Spleen (tissue), 11 donors: ENCODE data around the gene KLC3. TPM values are rescaled to one million over a fixed set of nuclear protein-coding genes. Genes with fewer than 3 reads are reported as not detected.

Source experiments
- DNase-seq: peaks from one replicate; pipeline ENCODE4 v3.0.0-alpha.2; 2020
- H3K27ac ChIP-seq, 8 donors: fragments of 200-600 bp; sonication (generic) in 7 of 8; 1 replicate in 4 of 8; 2 replicates in 4 of 8; pipeline versions ENCODE4 v1.5.0 to v1.8.0; 2016 to 2021; ENCODE audit warnings: inconsistent platforms in 4 of 8, mild to moderate bottlenecking in 4 of 8, moderate library complexity in 1 of 8
- H3K27me3 ChIP-seq, 7 donors: fragments of 200-600 bp; sonication (generic) in 6 of 7; replicated peaks in 1 of 7; 1 replicate in 4 of 7; 2 replicates in 3 of 7; pipeline versions ENCODE4 v1.5.0 to v1.8.0; 2016 to 2021; ENCODE audit warnings: inconsistent platforms in 3 of 7, mild to moderate bottlenecking in 1 of 7
- H3K36me3 ChIP-seq, 6 donors: fragments of 200-600 bp; sonication (generic) in 5 of 6; 1 replicate in 4 of 6; 2 replicates in 2 of 6; pipeline versions ENCODE4 v1.5.0 to v1.8.0; 2016 to 2021; ENCODE audit warnings: inconsistent platforms in 2 of 6
- H3K4me1 ChIP-seq, 6 donors: fragments of 200-600 bp; sonication (generic) in 5 of 6; 1 replicate in 3 of 6; 2 replicates in 3 of 6; pipeline versions ENCODE4 v1.5.0 to v1.8.0; 2016 to 2021; ENCODE audit warnings: inconsistent platforms in 3 of 6
- H3K4me3 ChIP-seq, 8 donors: fragments of 200-600 bp; sonication (generic) in 7 of 8; 1 replicate in 4 of 8; 2 replicates in 4 of 8; pipeline versions ENCODE4 v1.5.0 to v1.8.0; 2016 to 2021; ENCODE audit warnings: inconsistent platforms in 4 of 8, mild to moderate bottlenecking in 4 of 8, moderate library complexity in 2 of 8
- H3K9me3 ChIP-seq, 8 donors: fragments of 200-600 bp; sonication (generic) in 7 of 8; 1 replicate in 4 of 8; 2 replicates in 4 of 8; pipeline versions ENCODE4 v1.5.0 to v1.8.0; 2016 to 2021; ENCODE audit warnings: inconsistent platforms in 4 of 8
- POLR2A ChIP-seq, 3 donors: fragments of 450-650 bp; IDR thresholded peaks; one replicate each; pipeline ENCODE4 v1.5.1; 2017; ENCODE audit warnings: antibody characterized with exemption in 3 of 3, mild to moderate bottlenecking in 1 of 3
- POLR2AphosphoS5 ChIP-seq, 3 donors: sonication (generic); formaldehyde crosslinking; IDR thresholded peaks; one replicate each; pipeline ENCODE4 v1.5.1; 2017; ENCODE audit warnings: antibody characterized with exemption in 3 of 3
- whole genome bisulfite sequencing, 5 donors: extraction: QIAGEN DNeasy Blood & Tissue Kit in 3 of 5; methylation state at CpG; one replicate each; pipeline versions ENCODE4 v1.1.5 to v1.1.7; 2013 to 2018; 5-methylcytosine and 5-hydroxymethylcytosine counted together
- intact Hi-C: fragments of 100-400 bp; cut with DNase I; formaldehyde crosslinking; loops from one replicate; pipeline ENCODE4 v1.15.0; 2023; ENCODE audit warnings: low total_unique reads
- polyA plus RNA-seq, 3 donors: library from polyadenylated mRNA; stranded (reverse); fragments of 200-250 nt; gene quantifications; one replicate each; pipeline ENCODE4 v1.2.1, GENCODE V29; 2013
- total RNA-seq, 7 donors: library from RNA; depleted of rRNA in 3 of 7; stranded (reverse); fragments of >200 nt in 3 of 7; fragmentation: NEBNext Ultra II Directional in 4 of 7; extraction: Animal tissue kit (Norgen Biotek cat#: 25700) in 4 of 7; gene quantifications; one replicate each; pipeline versions ENCODE4 v1.1.0 to v1.2.1, GENCODE V29; 2016 to 2021
- TF ChIP-seq, protein P1 (sequence below), 11 experiments: fragments of 200-600 bp in 7 of 11; fragments of 450-650 bp in 4 of 11; sonication (generic) in 4 of 11; IDR thresholded peaks in 8 of 11; conservative IDR thresholded peaks in 3 of 11; 1 replicate in 7 of 11; 2 replicates in 4 of 11; pipeline versions ENCODE4 v1.4.0 to v1.8.0; 2016 to 2021; ENCODE audit warnings: antibody characterized with exemption in 11 of 11, inconsistent platforms in 4 of 11, mild to moderate bottlenecking in 1 of 11
- donor health status: healthy with polysubstance abuse.
- donor health status: DM: no; HTN: no; CAD: no; lungs with moderate emphysema.
- donor health status: DM: no; HTN: no; CAD: no.
- donor health status: Bipolar disorder and iron deficiency.
- donor health status: healthy.
- donor health status: DM: no; HTN: no; CAD: no.
- donor health status: DM: yes; HTN: yes; CAD: no.

The KLC3 gene
- total and polyA plus RNA-seq, 10 donors, result 0.05 to 0.87 (median 0.08) TPM; not detected in 6

DNA sequence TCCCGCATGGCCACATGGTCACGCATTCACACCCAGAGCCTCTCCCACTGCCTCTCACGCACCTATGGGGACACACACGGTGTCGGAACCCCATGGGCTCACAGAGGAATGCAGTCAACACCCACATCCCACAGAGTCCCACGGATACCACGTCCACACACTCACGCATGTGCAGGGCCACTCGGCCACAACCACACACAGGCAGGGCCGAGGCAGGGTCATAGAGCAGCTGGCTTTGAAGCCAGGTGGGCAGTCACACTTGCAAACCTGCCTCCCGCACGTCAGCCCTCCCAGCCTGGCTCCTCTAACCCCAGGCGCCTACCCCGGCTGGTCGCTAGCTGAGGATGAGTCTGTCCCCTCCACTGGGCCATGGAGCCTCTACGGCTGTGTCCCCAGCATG is 21.7 kb downstream of the KLC3 start:
- no peak for DNase-seq
- no peak for TF ChIP-seq POLR2AphosphoS5 (IDR thresholded peaks at IDR 0.05)
- TF ChIP-seq POLR2A (IDR thresholded peaks at IDR 0.05), result no peak
- TF ChIP-seq, protein P1, sequence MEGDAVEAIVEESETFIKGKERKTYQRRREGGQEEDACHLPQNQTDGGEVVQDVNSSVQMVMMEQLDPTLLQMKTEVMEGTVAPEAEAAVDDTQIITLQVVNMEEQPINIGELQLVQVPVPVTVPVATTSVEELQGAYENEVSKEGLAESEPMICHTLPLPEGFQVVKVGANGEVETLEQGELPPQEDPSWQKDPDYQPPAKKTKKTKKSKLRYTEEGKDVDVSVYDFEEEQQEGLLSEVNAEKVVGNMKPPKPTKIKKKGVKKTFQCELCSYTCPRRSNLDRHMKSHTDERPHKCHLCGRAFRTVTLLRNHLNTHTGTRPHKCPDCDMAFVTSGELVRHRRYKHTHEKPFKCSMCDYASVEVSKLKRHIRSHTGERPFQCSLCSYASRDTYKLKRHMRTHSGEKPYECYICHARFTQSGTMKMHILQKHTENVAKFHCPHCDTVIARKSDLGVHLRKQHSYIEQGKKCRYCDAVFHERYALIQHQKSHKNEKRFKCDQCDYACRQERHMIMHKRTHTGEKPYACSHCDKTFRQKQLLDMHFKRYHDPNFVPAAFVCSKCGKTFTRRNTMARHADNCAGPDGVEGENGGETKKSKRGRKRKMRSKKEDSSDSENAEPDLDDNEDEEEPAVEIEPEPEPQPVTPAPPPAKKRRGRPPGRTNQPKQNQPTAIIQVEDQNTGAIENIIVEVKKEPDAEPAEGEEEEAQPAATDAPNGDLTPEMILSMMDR (IDR thresholded peaks at IDR 0.05 in 8 of 11, conservative IDR thresholded peaks at IDR 0.05 in 3 of 11), result no peak
- H3K27me3 ChIP-seq, result no peaks in the 10 kb centered on the region
- H3K9me3 ChIP-seq, result no peaks in the 10 kb centered on the region
- no peak overlapping the region for H3K4me3 ChIP-seq
- no peaks in the 10 kb centered on the region for H3K4me1 ChIP-seq
- peaks cover 0 to 87% (median 24%) of the 10 kb centered on the region in 6 donors for H3K36me3 ChIP-seq
- intact Hi-C loops, result no loop called here
- H3K27ac ChIP-seq, result no peak overlapping the region
- 81 to 95% (median 91%) methylated on average over 9 to 16 of the region's 16 CpGs for WGBS, 5 donors

DNA sequence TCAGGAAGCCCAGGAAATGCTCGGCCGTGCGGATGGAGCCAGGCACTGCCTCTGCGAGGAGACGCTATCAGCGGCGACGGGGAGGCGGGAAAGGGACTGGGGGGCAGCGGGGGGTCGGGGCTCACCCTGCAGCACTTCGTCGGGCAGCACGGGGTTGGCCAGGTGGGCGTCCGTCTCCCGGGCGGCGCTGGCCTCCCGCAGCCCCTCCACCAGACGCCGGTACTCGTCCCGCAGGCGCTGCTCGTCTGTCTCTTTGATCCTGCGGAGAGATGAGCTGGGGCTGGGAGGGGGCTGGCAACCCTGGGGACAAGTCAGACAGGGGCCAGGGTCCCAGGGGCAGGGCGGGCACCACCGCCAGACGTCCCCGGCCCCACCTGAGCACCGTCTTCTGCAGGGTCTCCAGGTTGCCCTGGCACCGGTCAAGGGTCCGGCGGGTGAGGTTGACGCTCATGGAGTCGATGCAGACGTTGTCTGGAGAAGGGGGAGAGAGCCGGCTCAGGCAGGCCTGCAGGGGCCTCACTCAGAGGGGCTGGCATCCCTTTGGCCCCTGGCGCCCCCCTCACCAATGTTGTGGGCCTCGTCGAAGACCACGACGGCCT is 23.4 kb downstream of the KLC3 start:
- TF ChIP-seq POLR2AphosphoS5 (IDR thresholded peaks at IDR 0.05) (no peak), POLR2A (IDR thresholded peaks at IDR 0.05) (no peak)
- TF ChIP-seq, protein P1 (IDR thresholded peaks at IDR 0.05 in 8 of 11, conservative IDR thresholded peaks at IDR 0.05 in 3 of 11), result no peak
- no peaks in the 10 kb centered on the region for H3K9me3 ChIP-seq
- no peak overlapping the region for H3K4me3 ChIP-seq
- intact Hi-C loops, result no loop called here
- H3K27me3 ChIP-seq, result no peaks in the 10 kb centered on the region
- 92 to 98% (median 93%) methylated on average over 26 to 44 of the region's 44 CpGs for WGBS, 5 donors
- H3K4me1 ChIP-seq, result peaks cover 0 to 10% (median 4%) of the 10 kb centered on the region in 6 donors
- no peak for DNase-seq
- H3K27ac ChIP-seq, result no peak overlapping the region
- H3K36me3 ChIP-seq, result peaks cover 0 to 70% (median 24%) of the 10 kb centered on the region in 6 donors

DNA sequence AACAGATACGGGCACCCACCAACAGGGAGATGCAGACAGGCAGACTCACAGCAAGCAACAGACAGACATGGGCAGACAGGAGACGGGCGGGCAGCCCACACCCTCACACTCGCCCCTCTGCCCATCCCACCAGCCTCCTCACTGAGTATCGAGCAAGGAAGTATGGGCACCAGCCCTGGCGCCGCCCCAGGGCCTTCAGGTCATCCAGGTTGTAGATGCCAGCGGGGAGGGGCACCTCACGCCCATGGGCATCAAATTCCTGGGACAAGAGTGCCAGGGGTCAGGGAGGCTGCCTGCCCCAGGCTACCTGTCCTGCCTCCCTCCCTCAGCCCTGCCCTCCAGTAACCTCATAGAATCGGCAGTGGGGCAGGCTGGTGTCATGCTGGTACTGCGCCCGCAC is 24.1 kb downstream of the KLC3 start:
- WGBS, 5 donors, result 87 to 100% (median 90%) methylated on average over 10 to 12 of the region's 12 CpGs
- intact Hi-C loops, result no loop called here
- DNase-seq, result no peak
- no peaks in the 10 kb centered on the region for H3K9me3 ChIP-seq
- H3K4me3 ChIP-seq, result no peak overlapping the region
- H3K27me3 ChIP-seq, result no peaks in the 10 kb centered on the region
- no peak overlapping the region for H3K27ac ChIP-seq
- TF ChIP-seq POLR2AphosphoS5 (IDR thresholded peaks at IDR 0.05), result no peak
- TF ChIP-seq, protein P1 (IDR thresholded peaks at IDR 0.05 in 8 of 11, conservative IDR thresholded peaks at IDR 0.05 in 3 of 11), result no peak
- TF ChIP-seq POLR2A (IDR thresholded peaks at IDR 0.05), result no peak
- peaks cover 0 to 63% (median 24%) of the 10 kb centered on the region in 6 donors for H3K36me3 ChIP-seq
- H3K4me1 ChIP-seq, result peaks cover 0 to 18% (median 10%) of the 10 kb centered on the region in 6 donors

DNA sequence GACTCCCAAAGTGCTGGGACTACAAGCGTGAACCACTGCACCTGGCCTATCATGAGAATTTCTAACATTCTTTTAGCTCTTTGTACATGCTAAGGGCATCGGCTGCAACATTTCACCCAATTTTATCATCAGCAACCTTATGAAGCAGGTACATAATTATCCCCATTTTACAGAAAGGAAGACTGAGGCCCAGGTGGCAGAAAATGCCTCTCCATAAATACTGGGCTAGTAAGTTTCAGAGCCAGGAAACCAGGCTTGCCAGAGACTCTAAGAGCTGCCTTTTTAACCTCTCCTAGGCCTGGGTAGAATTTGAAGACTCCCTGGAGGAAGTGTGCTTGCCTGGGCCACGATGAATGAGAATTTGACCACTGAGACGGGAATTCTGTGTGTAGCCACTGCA is 27.6 kb downstream of the KLC3 start:
- 92 to 96% (median 95%) methylated on average over 4 of the region's 4 CpGs for whole genome bisulfite sequencing, 5 donors
- intact Hi-C loops, result no loop called here

More for the DNA sequence above, 27.6 kb downstream of the KLC3 start:
- H3K27ac ChIP-seq, result no peak overlapping the region
- H3K4me3 ChIP-seq, result no peak overlapping the region
- TF ChIP-seq, protein P1 (IDR thresholded peaks at IDR 0.05 in 8 of 11, conservative IDR thresholded peaks at IDR 0.05 in 3 of 11), result no peak
- peaks cover 0 to 29% (median 14%) of the 10 kb centered on the region in 6 donors for H3K36me3 ChIP-seq
- DNase-seq, result no peak
- H3K27me3 ChIP-seq, result no peaks in the 10 kb centered on the region
- H3K9me3 ChIP-seq, result no peaks in the 10 kb centered on the region
- H3K4me1 ChIP-seq, result peaks cover 0 to 32% (median 19%) of the 10 kb centered on the region in 6 donors
